ENCODE results near the gene FAM216B.
"Not testable (repeated sequence)": the region's sequence is repeated elsewhere in the genome, so short reads cannot be mapped to it uniquely, and the experiment has no call there.

FAM216B gene

GRCh38 chr13:42781352-42781751 lies at the start of gene FAM216B:
Gene FAM216B, plus strand, starts transcription at chr13:42781584. Its CDS starts 2,484 bp downstream, at chr13:42784068.
- DNase-seq = no peak

GRCh38 chr13:42732073-42732472 lies 49.3 kb upstream of the FAM216B start:
- DNase-seq = no peak

- DNase-seq = no peak
Observed at GRCh38 chr13:42733046-42733445, 48.3 kb upstream of the FAM216B start.

GRCh38 chr13:42735010-42735409 lies 46.4 kb upstream of the FAM216B start:
- no peak for DNase-seq

- no peak for DNase-seq
Observed at GRCh38 chr13:42740753-42741152, 40.6 kb upstream of the FAM216B start.

- DNase-seq = no peak
Observed at GRCh38 chr13:42741914-42742313, 39.5 kb upstream of the FAM216B start.

GRCh38 chr13:42745655-42746054 lies 35.7 kb upstream of the FAM216B start:
- no peak for DNase-seq

GRCh38 chr13:42746866-42747265 lies 34.5 kb upstream of the FAM216B start:
- DNase-seq = no peak

GRCh38 chr13:42747399-42747873 lies 33.9 kb upstream of the FAM216B start:
- DNase-seq = no peak

GRCh38 chr13:42750794-42751193 lies 30.6 kb upstream of the FAM216B start:
- no peak for DNase-seq

GRCh38 chr13:42751693-42752092 lies 29.7 kb upstream of the FAM216B start:
- no peak for DNase-seq

- DNase-seq = no peak
Observed at GRCh38 chr13:42752731-42753130, 28.7 kb upstream of the FAM216B start.

- no peak for DNase-seq
Observed at GRCh38 chr13:42753697-42754096, 27.7 kb upstream of the FAM216B start.

GRCh38 chr13:42754801-42755510 lies 26.4 kb upstream of the FAM216B start:
- DNase-seq = no peak

GRCh38 chr13:42757678-42758420 lies 23.5 kb upstream of the FAM216B start:
- DNase-seq = no peak

GRCh38 chr13:42758515-42758914 lies 22.9 kb upstream of the FAM216B start:
- DNase-seq = no peak

- DNase-seq = no peak
Observed at GRCh38 chr13:42760951-42761350, 20.4 kb upstream of the FAM216B start.

- DNase-seq = no peak
Observed at GRCh38 chr13:42762251-42762650, 19.1 kb upstream of the FAM216B start.

GRCh38 chr13:42762917-42763316 lies 18.5 kb upstream of the FAM216B start:
- peak in 1 of 2 experiments; percentile 2 for DNase-seq

GRCh38 chr13:42766016-42766415 lies 15.4 kb upstream of the FAM216B start:
- DNase-seq = no peak

- DNase-seq = no peak
Observed at GRCh38 chr13:42769650-42770049, 11.7 kb upstream of the FAM216B start.

GRCh38 chr13:42776558-42776957 lies 4.8 kb upstream of the FAM216B start:
- not testable (repeated sequence) for DNase-seq

GRCh38 chr13:42777467-42777866 lies 3.9 kb upstream of the FAM216B start:
- no peak for DNase-seq

GRCh38 chr13:42780044-42780443 lies 1.3 kb upstream of the FAM216B start:
- no peak for DNase-seq

All from SW 1271 (cell line).